HG03571 (cell line): ENCODE measurements around the gene CCDC117.
"Not testable (repeated sequence)": the region's sequence is repeated elsewhere in the genome, so short reads cannot be mapped to it uniquely, and the experiment has no call there.

Experiments used
- ATAC-seq: cut with Tn5 transposase; IDR thresholded peaks from one replicate; pipeline ENCODE4 v1.9.1; 2021; ENCODE audit not compliant: unreplicated experiment

CCDC117 gene, protein sequence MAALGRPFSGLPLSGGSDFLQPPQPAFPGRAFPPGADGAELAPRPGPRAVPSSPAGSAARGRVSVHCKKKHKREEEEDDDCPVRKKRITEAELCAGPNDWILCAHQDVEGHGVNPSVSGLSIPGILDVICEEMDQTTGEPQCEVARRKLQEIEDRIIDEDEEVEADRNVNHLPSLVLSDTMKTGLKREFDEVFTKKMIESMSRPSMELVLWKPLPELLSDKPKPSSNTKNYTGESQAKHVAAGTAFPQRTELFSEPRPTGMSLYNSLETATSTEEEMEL

DNA sequence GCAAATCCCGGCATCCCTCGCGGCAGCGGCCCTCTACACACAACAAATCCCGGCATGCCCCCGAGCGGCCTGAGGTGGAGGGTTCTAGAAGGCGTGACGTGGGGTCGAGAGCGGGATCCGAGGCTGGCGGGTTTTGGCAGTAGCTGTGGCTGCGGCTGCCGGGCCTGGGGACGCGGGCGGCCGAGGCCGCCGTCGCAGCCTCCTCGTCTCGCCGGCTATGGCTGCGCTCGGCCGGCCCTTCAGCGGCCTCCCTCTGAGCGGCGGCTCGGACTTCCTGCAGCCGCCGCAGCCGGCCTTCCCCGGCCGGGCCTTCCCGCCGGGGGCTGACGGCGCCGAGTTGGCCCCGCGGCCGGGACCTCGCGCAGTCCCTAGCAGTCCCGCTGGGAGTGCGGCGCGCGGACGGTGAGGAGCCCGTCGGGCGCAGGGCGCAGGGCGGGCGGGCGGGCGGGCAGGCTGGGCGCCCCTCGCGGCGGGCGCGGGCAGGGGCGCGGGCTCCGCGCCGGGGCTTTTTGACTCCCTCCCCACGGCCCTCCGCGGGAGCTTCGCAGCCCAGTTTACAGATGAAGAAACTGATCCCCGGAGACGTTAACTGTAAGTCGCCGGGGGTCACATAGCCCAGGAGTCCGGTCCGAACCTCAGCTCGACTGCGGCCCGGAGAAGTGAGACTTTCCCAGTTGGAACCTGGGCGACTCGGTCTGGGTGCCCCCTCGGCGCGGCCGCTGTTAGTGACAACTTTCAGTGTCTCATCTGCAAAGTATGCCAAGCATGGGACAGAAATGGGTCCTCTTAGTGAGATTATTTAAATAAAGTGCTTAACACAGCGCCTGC, at the start of gene CCDC117:
Gene CCDC117, plus strand, starts transcription at position 63 of the 828 bp plus-strand sequence. Its CDS starts 155 bp downstream, at position 218.
- peak; percentile 76 for ATAC-seq

DNA sequence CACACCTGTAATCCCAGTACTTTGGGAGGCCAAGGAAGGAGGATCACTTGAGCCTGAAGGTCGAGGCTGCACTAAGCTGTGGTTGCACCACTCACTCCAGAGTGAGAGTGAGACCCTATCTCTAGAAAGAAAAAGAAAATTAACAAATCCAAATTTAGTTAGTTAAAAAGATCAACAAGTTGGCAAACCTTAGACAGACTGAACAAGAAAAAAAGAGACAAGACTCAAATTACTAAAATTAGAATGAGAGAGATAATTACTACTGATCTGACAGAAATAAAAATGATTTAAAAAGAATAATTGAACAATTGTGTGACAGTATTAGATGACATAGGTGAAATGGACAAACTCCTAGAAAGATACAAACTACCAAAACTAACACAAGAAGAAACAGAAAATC, 44.5 kb upstream of the CCDC117 start:
- no peak for ATAC-seq

DNA sequence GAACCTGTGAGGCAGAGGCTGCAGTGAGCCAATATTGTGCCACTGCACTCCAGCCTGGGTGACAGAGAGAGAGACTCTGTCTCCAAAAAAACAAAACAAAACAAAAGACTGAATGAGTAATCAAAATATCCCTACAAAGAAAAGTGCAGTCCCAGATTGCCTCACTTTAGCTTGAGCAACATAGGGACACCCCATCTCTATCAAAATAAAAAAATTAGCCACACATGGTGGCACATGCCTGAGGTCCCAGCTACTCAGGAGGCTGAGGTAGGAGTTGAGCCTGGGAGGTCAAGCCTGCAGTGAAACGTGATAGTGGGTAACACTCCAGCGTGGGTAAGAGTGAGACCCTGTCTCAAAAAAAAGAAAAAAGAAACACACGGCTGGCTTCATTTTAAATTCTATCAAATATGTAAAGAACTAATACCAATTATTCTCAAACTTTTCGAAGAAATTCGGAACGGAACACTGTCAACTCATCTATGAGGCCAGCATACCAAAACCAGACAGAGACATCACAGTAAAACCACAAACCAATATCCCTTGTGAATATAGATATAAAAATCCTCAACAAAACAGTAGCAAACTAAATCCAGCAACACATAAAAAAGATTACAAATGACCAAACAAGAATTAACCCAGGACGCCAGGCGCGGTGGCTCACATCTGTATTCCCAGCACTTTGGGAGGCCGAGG, 43.7 kb upstream of the CCDC117 start:
- ATAC-seq = no peak

DNA sequence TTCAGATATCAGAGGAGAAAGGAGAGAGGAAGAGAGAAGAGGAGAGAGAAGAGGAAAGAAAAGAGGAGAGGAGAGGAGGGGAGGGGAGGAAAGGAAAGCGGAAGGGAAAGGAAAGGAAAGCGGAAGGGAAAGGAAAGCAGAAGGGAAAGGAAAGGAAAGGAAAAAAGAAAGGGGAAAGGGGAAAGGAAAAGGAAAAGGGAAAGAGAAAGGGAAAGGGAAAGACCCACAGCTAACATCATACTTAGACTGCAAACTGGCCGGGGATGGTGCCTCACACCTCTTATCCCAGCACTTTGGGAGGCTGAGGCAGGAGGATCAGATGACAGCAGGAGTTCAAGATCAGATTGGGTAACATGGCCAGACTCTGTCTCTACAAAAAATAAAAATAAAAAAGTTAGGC, 42.3 kb upstream of the CCDC117 start:
- no peak for ATAC-seq

DNA sequence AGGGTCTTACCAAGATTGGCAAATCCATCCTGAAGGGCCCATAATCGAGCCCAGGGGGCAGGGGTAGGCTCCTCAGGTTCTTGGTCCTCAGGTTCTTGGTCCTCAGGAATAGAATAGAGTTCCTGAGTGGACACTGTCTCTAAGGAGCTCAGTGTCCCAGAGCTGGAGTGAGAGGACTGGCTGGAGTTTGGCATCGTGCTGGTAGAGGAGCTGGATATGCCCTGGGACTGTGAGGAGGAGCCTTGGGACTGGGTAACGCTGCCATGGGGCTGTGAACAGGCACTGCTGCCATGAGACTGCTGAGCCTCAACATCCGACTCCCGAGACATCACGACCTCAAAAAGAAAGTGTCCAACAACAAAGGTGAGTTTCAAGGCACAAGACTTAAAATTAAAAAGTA, 38.1 kb upstream of the CCDC117 start:
- ATAC-seq = no peak

DNA sequence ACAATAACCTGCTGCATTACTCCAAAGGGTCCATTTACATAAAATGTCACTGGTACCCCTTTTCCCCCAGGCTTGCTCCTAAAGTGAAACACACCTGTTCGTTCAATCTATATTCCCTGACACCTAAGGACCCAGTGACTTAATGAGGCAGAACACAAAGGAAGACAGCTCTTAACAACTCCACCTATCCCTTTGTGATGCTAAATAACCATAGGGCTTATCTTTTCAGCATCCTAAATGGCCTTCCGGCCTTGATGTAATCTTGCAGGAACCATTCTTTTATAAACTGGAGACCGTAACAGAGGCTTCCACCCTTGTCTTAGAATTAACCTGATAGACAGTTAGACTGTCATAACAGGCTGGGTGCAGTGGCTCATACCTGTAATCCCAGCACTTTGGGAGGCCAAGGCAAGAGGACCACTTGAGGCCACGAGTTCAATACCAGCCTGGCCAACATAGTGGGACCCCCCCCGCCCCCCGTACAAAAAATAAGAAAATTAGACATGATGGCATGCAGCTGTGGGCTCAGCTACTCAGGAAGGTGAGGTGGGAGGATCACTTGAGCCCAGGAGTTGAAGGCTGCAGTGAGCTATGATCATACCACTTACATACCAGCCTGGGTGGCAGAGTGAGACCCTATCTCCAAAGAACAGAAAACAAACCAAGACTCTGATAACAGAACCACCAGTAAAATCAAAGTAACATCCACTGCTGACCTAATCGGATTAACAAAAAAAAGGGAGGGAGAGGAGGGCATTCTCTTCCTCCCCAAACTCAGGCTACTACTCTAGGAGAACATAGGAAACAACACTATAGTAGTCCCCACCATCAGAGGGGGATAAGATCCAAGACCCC, 36.0 kb upstream of the CCDC117 start:
- ATAC-seq = no peak

DNA sequence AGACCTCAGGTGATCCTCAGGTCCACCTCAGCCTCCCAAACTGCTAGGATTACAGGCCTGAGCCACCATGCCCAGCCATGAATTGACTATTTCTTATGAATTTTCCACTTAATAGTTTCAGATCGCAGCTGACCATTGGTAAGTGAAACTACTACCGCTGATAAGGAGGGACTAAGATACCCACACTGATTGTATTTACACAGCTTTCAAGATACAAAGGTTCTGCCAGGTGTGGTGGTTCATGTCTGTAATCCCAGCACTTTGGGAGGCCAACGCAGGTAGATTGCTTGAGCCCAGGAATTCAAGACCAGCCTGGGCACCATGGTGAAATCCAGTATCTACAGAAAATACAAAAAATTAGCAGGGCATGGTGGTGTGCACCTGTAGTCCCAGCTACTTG, 34.8 kb upstream of the CCDC117 start:
- no peak for ATAC-seq

DNA sequence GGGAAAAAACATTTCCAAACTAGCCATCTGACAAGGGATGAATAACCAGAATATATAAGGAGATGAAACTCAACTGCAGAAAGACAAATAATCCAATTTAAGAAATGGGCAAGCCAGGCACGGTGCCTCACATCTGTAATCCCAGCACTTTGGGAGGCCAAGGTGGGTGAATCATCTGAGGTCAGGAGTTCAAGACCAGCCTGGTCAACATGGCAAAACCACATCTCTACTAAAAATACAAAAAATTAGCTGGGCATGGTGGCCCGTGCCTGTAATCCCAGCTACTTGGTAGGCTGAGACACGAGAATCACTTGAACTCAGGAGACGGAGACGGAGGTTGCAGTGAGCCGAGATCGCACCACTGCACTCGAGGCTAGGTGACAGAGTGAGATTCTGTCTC, 33.6 kb upstream of the CCDC117 start:
- ATAC-seq = not testable (repeated sequence)

DNA sequence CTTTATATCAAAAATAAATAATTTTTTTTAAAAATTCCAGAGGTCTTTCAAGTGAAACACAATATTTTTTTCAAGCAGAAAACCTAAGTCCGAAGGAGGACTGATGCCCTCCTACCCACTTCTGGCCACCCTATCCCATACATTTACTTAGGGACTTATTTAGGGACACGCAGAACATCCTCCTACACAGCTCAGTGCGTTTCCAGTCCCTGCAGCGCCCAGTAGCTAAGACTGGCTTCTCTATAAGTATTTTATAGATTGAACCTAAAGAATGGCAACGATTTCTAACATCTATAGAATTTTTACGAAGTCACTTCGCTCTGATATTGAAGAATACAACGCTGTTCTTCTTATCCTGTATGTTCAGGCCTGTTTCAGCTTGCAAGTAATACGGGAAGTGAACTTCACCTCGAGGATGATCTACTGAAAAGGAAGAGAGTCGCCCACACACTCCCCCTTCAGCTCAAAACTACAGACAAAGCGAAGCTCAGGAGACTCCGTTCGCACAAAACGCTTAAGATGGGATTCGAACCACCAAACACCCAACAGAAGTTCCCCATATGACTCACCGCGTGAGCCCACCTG, 31.2 kb upstream of the CCDC117 start:
- ATAC-seq = no peak

DNA sequence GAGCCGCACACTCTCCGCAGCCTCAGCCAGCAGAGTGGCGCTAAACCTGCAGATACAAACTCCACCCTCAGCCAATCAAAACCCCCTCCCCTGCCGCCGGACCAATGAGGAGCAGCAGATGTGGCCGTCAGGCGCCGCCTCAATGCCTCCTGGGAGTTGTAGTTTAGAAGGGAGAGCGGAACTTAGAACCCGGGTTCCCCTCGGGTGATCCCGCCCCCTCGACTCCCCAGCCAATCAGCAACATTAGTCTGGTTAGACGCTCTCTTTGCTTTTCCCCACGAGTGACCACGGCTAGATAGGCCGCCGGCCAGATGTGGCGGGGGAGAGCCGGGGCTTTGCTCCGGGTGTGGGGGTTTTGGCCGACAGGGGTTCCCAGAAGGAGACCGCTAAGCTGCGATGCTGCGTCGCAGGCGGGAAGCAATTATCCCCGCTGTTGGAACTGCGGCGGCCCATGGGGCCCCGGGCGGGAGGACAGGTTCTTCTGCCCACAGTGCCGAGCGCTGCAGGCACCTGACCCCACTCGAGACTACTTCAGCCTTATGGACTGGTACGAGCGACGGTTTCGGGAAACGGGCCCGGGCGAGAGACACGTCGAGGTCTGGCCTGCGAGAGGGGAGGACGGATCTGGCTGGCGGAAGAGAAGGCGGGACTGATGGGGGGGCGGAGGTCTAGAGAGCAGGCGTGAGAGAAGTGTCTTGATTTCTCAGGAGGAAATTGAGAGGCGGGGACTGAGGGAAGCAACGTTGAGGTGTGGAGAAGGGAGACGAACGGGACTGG, 30.5 kb upstream of the CCDC117 start, which contains the start of the genes CHEK2 and HSCB:
Gene CHEK2, minus strand, starts transcription at position 36 of the 777 bp plus-strand sequence. CDS start 7,099 bp downstream, outside the sequence.
Gene HSCB, plus strand, starts transcription at position 255 of the 777 bp plus-strand sequence. Its CDS starts 57 bp downstream, at position 312.
- peak; percentile 85 for ATAC-seq

DNA sequence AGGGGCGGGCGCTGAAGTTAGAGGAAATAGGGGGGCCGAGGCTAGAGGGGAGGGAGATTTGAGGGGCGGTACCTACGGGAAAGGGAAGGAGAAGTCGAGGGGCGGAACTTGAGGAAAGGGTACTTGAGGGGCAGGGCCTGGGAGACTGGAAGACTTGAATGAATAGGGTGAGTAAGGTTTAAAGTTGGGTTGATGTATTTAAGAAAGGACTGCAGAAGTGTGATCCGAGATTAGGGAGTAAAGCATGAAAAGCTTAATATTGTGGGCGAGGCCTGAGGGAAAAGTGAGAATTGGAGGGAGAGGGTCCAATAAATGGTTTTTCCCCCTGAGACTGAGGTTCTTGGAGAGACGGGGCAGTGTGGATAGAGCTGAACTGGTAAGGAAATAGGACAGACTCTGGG, 29.9 kb upstream of the CCDC117 start:
- no peak for ATAC-seq

DNA sequence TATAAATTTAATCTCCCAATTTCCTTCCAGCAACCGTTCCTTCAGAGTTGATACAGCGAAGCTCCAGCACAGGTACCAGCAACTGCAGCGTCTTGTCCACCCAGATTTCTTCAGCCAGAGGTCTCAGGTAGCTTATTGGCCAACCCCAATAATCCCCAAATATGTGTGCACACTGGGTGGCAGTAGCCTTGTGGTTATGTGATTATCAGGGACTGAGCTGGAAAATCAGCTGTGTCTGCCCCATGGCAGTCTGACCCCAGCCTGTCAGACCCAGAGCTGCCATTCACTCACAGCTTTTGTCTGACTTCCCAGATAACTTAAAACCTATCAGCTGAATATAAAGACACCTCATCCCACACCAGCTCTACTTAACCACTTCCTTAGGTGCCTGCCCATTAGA, 28.6 kb upstream of the CCDC117 start:
- no peak for ATAC-seq

DNA sequence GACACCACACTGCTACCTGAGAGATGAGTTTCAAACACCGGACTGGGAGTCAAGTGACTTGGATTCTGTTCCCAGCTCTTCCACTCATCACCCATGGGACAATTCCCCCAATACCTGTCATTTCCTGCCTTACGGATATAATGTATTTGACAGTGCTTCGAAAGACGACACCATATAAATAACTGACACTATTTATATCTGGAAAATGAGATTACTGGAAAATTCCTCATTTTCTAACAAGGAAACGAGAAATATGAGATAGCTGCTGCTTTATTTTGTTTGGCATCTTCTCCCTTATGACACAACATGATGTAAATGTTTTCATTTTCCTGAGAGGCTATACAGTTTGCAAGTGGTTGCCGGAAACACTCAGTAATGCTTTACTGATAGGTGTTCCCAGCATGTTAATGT, 22.0 kb upstream of the CCDC117 start:
- no peak for ATAC-seq

DNA sequence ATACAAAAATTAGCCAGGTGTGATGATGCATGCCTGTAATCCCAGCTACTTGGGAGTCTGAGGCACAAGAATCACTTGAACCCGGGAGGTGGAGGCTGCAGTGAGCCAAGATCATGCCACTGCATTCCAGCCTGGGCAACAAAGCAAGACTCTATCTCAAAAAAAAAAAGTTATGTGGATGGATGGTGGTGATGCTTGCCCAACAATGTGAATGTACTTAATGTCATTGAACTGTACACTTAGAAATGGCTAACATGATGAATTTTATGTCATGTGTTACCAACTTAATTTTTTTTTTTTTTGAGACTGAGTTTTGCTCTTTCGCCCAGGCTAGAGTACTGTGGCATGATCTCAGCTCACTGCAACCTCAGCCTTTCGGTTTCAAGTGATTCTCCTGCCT, 18.0 kb upstream of the CCDC117 start:
- not testable (repeated sequence) for ATAC-seq

DNA sequence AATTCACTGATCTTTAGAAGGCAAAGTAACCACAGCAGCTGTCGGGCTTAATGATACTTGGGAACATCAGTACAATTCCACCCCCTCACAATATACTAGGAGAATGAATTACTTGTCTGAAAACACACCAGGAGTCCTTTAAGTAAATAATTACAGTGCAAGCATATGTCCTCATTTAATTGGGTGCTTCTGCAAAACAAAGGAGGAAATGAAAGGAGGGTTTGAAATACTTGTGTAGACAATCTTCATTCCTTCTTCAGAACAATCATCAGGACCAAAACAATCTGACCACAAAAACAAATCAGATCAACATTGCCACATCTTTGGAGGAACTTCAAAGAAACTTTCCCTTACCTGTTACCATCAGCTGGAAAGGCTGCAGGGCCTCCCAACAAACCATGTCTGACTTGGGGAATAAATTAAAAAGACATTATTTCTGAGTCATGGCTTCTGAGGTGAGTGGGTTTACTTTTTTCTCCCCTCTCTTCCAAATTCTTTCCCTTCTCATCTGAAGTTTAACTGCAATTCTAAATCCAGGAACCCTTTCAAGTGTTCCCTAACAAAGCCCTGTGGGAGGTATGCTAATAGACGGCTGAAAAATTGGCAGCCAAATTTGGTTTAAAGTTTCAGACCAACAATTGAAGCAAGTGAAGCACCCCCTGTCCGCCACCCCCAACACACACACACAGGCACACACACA, 12.5 kb upstream of the CCDC117 start:
- ATAC-seq = no peak

DNA sequence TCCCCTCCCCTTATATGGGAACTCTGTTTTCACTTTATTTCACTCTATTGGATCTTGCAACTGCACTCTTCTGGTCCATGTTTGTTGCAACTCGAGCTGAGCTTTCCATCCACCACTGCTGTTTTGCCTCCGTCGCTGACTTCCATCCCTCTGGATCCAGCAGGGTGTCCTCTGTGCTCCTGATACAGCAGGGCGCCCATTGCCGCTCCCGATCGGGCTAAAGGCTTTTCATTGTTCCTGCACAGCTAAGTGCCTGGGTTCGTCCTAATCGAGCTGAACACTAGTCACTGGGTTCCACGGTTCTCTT, 11.1 kb upstream of the CCDC117 start:
- no peak for ATAC-seq

DNA sequence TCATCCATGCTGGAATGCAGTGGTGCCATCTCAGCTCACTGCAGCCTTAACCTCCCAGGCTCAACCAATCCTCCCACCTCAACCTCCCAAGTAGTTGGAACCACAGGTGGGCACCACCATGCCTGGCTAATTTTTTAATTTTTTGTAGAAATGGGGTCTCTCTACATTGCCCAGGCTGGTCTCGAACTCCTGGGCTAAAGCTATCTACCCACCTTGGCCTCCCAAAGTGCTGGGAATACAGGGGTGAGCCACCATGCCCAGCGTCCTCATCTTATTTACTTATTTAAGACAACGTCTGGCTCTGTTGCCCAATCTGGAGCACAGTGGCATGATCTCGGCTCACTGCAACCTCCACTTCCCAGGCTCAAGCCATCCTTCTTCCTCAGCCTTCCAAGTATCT, 10.5 kb upstream of the CCDC117 start:
- not testable (repeated sequence) for ATAC-seq

DNA sequence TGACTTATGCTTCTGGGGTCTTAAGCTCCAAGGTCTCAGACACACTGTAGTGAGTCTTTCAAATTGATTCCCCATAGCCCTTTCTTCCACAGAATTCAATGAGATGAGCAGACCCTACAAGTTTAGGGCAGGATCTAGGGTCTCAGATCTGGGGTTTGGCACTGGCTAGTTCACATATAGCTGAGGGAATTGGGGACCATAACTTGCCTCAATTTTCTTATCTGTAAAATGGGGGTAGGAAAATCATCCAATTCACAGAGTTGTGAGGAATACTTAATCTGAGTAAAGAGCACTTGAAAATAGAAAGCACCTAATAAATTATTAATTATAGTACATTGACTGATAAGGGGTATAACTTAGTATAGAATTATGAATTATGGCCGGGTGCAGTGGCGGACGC, 5.9 kb upstream of the CCDC117 start:
- ATAC-seq = no peak
